H9 (cell line): ENCODE measurements around the gene MAP3K19. TPM values are rescaled to one million over a fixed set of nuclear protein-coding genes. Genes with fewer than 3 reads are reported as not detected.

Source experiments
- DNase-seq: peaks from one replicate; pipeline ENCODE4 v3.0.0-alpha.2; 2017
- H2AFZ ChIP-seq: one replicate; pipeline ENCODE4 v1.6.1; 2013; ENCODE audit warnings: mild to moderate bottlenecking, low read length, control low read depth, moderate library complexity
- H2AK5ac ChIP-seq: 2 replicates; pipeline ENCODE4 v1.6.1; 2013; ENCODE audit warnings: low read length, control low read depth, mixed read lengths; ENCODE audit not compliant: insufficient read length
- H2BK120ac ChIP-seq: one replicate; pipeline ENCODE4 v1.6.1; 2013; ENCODE audit warnings: low read depth, mild to moderate bottlenecking, low read length, control low read depth, inconsistent platforms; ENCODE audit not compliant: poor library complexity, severe bottlenecking
- H2BK12ac ChIP-seq: 2 replicates; pipeline ENCODE4 v1.6.1; 2013; ENCODE audit warnings: low read length, control low read depth, mixed read lengths, low read depth; ENCODE audit not compliant: insufficient read length
- H2BK15ac ChIP-seq: 2 replicates; pipeline ENCODE4 v1.6.1; 2013; ENCODE audit warnings: low read depth, low read length, control low read depth
- H2BK20ac ChIP-seq: one replicate; pipeline ENCODE4 v1.6.1; 2013; ENCODE audit warnings: low read depth, mild to moderate bottlenecking, low read length, control low read depth, inconsistent platforms; ENCODE audit not compliant: poor library complexity, severe bottlenecking
- H2BK5ac ChIP-seq: 2 replicates; pipeline ENCODE4 v1.6.1; 2013; ENCODE audit warnings: low read length, control low read depth, mixed read lengths; ENCODE audit not compliant: insufficient read length
- H3K14ac ChIP-seq: 2 replicates; pipeline ENCODE4 v1.6.1; 2013; ENCODE audit warnings: low read length, control low read depth; ENCODE audit not compliant: insufficient read depth
- H3K18ac ChIP-seq: 2 replicates; pipeline ENCODE4 v1.6.1; 2013; ENCODE audit warnings: low read depth, mild to moderate bottlenecking, mixed read lengths, low read length, control low read depth; ENCODE audit not compliant: insufficient read length
- H3K23ac ChIP-seq: 2 replicates; pipeline ENCODE4 v1.6.1; 2013; ENCODE audit warnings: low read length, control low read depth, mixed read lengths, low read depth; ENCODE audit not compliant: insufficient read length
- H3K23me2 ChIP-seq: 2 replicates; pipeline ENCODE4 v1.6.1; 2013; ENCODE audit warnings: low read depth, mild to moderate bottlenecking, mixed read lengths, low read length, control low read depth; ENCODE audit not compliant: insufficient read length, poor library complexity, severe bottlenecking
- H3K27ac ChIP-seq: 2 replicates; pipeline ENCODE4 v1.5.1; 2013; ENCODE audit warnings: low read length, control low read depth, mixed read lengths, low read depth; ENCODE audit not compliant: insufficient read length
- H3K27me3 ChIP-seq: 2 replicates; pipeline ENCODE4 v1.6.1; 2013; ENCODE audit warnings: low read length, control low read depth, inconsistent platforms; ENCODE audit not compliant: insufficient read depth
- H3K4ac ChIP-seq: 2 replicates; pipeline ENCODE4 v1.6.1; 2013; ENCODE audit warnings: low read depth, mild to moderate bottlenecking, control low read depth, inconsistent platforms, low read length, moderate library complexity
- H3K4me1 ChIP-seq: 2 replicates; pipeline ENCODE4 v1.6.1; 2013; ENCODE audit warnings: low read length, control low read depth, inconsistent platforms; ENCODE audit not compliant: insufficient read depth
- H3K4me2 ChIP-seq: 2 replicates; pipeline ENCODE4 v1.6.1; 2013; ENCODE audit warnings: low read length, control low read depth, mixed read lengths; ENCODE audit not compliant: insufficient read length, insufficient read depth
- H3K56ac ChIP-seq: 2 replicates; pipeline ENCODE4 v1.6.1; 2013; ENCODE audit warnings: low read depth, mild to moderate bottlenecking, mixed read lengths, low read length, control low read depth; ENCODE audit not compliant: insufficient read length
- H3K79me1 ChIP-seq: 2 replicates; pipeline ENCODE4 v1.6.1; 2013; ENCODE audit warnings: low read depth, mild to moderate bottlenecking, moderate library complexity, low read length, control low read depth, inconsistent platforms; ENCODE audit not compliant: insufficient read depth, poor library complexity, severe bottlenecking
- H3K79me2 ChIP-seq: 2 replicates; pipeline ENCODE4 v1.6.1; 2013; ENCODE audit warnings: low read length, control low read depth, inconsistent platforms; ENCODE audit not compliant: insufficient read depth
- H3K9ac ChIP-seq: 2 replicates; pipeline ENCODE4 v1.6.1; 2013; ENCODE audit warnings: low read length, control low read depth, mixed read lengths; ENCODE audit not compliant: insufficient read length; ENCODE audit errors: extremely low read depth
- H3K9me3 ChIP-seq: one replicate; pipeline ENCODE4 v1.6.1; 2013; ENCODE audit warnings: low read depth, low read length, inconsistent platforms; ENCODE audit not compliant: control insufficient read depth
- H3T11ph ChIP-seq: one replicate; pipeline ENCODE4 v1.6.1; 2013; ENCODE audit warnings: mild to moderate bottlenecking, low read length, control low read depth, inconsistent platforms
- H4K20me1 ChIP-seq: one replicate; pipeline ENCODE4 v1.6.1; 2013; ENCODE audit not compliant: control insufficient read depth, insufficient read length, insufficient read depth
- H4K5ac ChIP-seq: 2 replicates; pipeline ENCODE4 v1.6.1; 2013; ENCODE audit warnings: low read depth, mild to moderate bottlenecking, mixed read lengths, low read length, control low read depth; ENCODE audit not compliant: insufficient read length
- H4K8ac ChIP-seq: replicated peaks from 2 replicates; pipeline ENCODE4 v1.6.1; 2013; ENCODE audit warnings: low read length, control low read depth, mixed read lengths, low read depth; ENCODE audit not compliant: insufficient read length
- H4K91ac ChIP-seq: 2 replicates; pipeline ENCODE4 v1.6.1; 2013; ENCODE audit warnings: low read depth, mild to moderate bottlenecking, moderate library complexity, mixed read lengths, low read length, control low read depth; ENCODE audit not compliant: insufficient read length
- H3K27ac Mint-ChIP-seq, 3 experiments: 2 replicates in 2 of 3; 3 replicates in 1 of 3; pipeline ENCODE4 v1.8.0; 2020 to 2021; ENCODE audit warnings: mixed read lengths in 3 of 3, mild to moderate bottlenecking in 1 of 3, moderate library complexity in 1 of 3
- H3K27me3 Mint-ChIP-seq: 2 replicates; pipeline ENCODE4 v1.8.0; 2021; ENCODE audit warnings: low read depth, mild to moderate bottlenecking, moderate library complexity, mixed read lengths
- H3K36me3 Mint-ChIP-seq, 3 experiments: 2 replicates in 2 of 3; 3 replicates in 1 of 3; pipeline ENCODE4 v1.8.0; 2020 to 2021; ENCODE audit warnings: low read depth in 3 of 3, mixed read lengths in 3 of 3; ENCODE audit not compliant: insufficient read depth in 1 of 3
- H3K4me1 Mint-ChIP-seq, 2 experiments: 2 replicates each; pipeline ENCODE4 v1.8.0; 2020; ENCODE audit warnings: mixed read lengths in 2 of 2
- H3K4me3 Mint-ChIP-seq, 2 experiments: 2 replicates in 1 of 2; 3 replicates in 1 of 2; pipeline ENCODE4 v1.8.0; 2020 to 2021; ENCODE audit warnings: mild to moderate bottlenecking in 2 of 2, mixed read lengths in 2 of 2, moderate library complexity in 1 of 2
- H3K9me3 Mint-ChIP-seq, 2 experiments: 2 replicates in 1 of 2; 3 replicates in 1 of 2; pipeline ENCODE4 v1.8.0; 2020; ENCODE audit warnings: mild to moderate bottlenecking in 2 of 2, mixed read lengths in 2 of 2, moderate library complexity in 1 of 2
- CTCF ChIP-seq: fragments of 200-600 bp; sonication (generic); conservative IDR thresholded peaks from 3 replicates; pipeline ENCODE4 v1.8.0; 2021; ENCODE audit warnings: antibody characterized with exemption, mild to moderate bottlenecking
- WGBS: extraction: QIAGEN DNeasy Blood & Tissue Kit; methylation state at CpG from one replicate; pipeline ENCODE4 v1.1.7; 2013; ENCODE audit warnings: missing lambda C conversion rate, low lambda C conversion rate, mixed read lengths; ENCODE audit not compliant: insufficient read length; ENCODE audit errors: extremely low coverage; 5-methylcytosine and 5-hydroxymethylcytosine counted together
- total RNA-seq: library from RNA; stranded (reverse); gene quantifications from 2 replicates; pipeline ENCODE4 v1.2.1, GENCODE V29; 2021

The MAP3K19 gene
- total RNA-seq, 1 experiment from 2014 or later, result not detected

- H3K4me1 Mint-ChIP-seq, result no peaks in the 10 kb centered on the region
- no peak for DNase-seq
- peaks cover 24% of the 10 kb centered on the region for H3K9me3 ChIP-seq
- no peak overlapping the region for H3K18ac ChIP-seq
- H3K4me1 ChIP-seq, result no peaks in the 10 kb centered on the region
- no peak overlapping the region for H3K27ac ChIP-seq
- no peak overlapping the region for H3K14ac ChIP-seq
- no peak overlapping the region for H2BK15ac ChIP-seq
- H3K4me3 Mint-ChIP-seq, result no peak overlapping the region
- no peak overlapping the region for H2BK120ac ChIP-seq
- H4K20me1 ChIP-seq, result no peaks in the 10 kb centered on the region
- H3K4ac ChIP-seq, result no peak overlapping the region
- no peak overlapping the region for H3K56ac ChIP-seq
- H3K27me3 ChIP-seq, result no peaks in the 10 kb centered on the region
- H3K23me2 ChIP-seq, result no peaks in the 10 kb centered on the region
- H2AFZ ChIP-seq, result no peak overlapping the region
- H3K4me2 ChIP-seq, result no peak overlapping the region
- no peak overlapping the region for H3T11ph ChIP-seq
- WGBS, result no CpG with 5 or more reads among the region's 2 CpGs
- no peak overlapping the region for H3K9ac ChIP-seq
- peaks cover 10% of the 10 kb centered on the region for H3K79me1 ChIP-seq
- no peak overlapping the region for H4K91ac ChIP-seq
- H3K27ac Mint-ChIP-seq, result no peak overlapping the region
- no peak overlapping the region for H3K23ac ChIP-seq
- peaks cover 58 to 63% (median 58%) of the 10 kb centered on the region in 3 experiments for H3K36me3 Mint-ChIP-seq
- H3K27me3 Mint-ChIP-seq, result peaks cover 3% of the 10 kb centered on the region; the same call in 1 of the 2 replicates
- H3K79me2 ChIP-seq, result no peaks in the 10 kb centered on the region; the same call in 1 of the 2 replicates
- H2BK12ac ChIP-seq, result no peak overlapping the region
- H2AK5ac ChIP-seq, result no peak overlapping the region
- no peak overlapping the region for H2BK20ac ChIP-seq
- H2BK5ac ChIP-seq, result no peak overlapping the region
- no peak overlapping the region for H4K5ac ChIP-seq
- peaks cover 24 to 59% of the 10 kb centered on the region in 2 experiments for H3K9me3 Mint-ChIP-seq
- TF ChIP-seq CTCF, result no peak
- no peak overlapping the region for H4K8ac ChIP-seq
Measured at GRCh38 chr2:135076556-135076955, 29.3 kb upstream of the MAP3K19 start.
